ENCODE measurements around the gene ITPRIPL1.

- TF ChIP-seq POLR2A (IDR thresholded peaks at IDR 0.05) (no peak), CTCF (IDR thresholded peaks at IDR 0.05) (no peak)
Observed at GRCh38 chr2:96341641-96342040, 16.5 kb downstream of the ITPRIPL1 start.
